ENCODE measurements around the gene COMMD7.

COMMD7 gene

DNA sequence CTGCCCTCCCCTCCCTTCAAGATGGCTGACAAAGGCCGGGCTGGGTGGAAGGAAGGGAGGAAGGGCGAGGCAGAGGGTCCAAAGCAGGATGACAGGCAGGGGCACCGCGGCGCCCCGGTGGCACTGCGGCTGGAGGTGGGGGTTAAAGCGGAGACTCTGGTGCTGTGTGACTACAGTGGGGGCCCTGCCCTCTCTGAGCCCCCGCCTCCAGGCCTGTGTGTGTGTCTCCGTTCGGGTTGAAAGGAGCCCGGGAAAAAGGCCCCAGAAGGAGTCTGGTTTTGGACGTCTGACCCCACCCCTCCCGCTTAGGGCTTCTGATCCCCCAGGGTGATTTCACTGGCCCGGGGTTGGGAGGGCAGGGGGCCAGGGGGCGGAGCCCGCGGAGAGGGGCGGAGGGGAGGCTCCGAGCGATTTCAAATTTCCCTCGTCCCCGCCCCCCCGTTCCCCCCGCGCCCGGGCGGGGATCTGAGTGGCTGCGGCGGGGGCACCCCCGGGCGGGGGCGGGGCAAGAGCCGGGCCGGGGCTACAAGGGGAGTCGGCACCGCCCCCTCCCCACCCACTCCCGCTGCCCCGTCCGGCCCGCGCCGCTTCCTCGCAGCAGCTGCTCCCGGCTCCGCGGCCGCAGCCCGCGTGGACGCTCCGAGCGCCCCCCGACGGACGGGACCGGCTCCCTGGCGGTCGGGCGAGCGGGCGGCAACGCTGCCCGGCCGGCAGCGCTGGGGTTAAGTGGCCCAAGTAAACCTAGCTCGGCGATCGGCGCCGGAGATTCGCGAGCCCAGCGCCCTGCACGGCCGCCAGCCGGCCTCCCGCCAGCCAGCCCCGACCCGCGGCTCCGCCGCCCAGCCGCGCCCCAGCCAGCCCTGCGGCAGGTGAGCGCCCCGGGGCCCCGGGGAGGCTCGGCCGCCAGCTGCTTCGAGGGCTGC is 18.8 kb upstream of the COMMD7 start, which contains the start of gene DNMT3B:
Gene DNMT3B (plus strand): TSS at position 555 of the 923 bp plus-strand sequence. CDS start 17,939 bp downstream, outside the sequence.
- TF ChIP-seq, protein P1, sequence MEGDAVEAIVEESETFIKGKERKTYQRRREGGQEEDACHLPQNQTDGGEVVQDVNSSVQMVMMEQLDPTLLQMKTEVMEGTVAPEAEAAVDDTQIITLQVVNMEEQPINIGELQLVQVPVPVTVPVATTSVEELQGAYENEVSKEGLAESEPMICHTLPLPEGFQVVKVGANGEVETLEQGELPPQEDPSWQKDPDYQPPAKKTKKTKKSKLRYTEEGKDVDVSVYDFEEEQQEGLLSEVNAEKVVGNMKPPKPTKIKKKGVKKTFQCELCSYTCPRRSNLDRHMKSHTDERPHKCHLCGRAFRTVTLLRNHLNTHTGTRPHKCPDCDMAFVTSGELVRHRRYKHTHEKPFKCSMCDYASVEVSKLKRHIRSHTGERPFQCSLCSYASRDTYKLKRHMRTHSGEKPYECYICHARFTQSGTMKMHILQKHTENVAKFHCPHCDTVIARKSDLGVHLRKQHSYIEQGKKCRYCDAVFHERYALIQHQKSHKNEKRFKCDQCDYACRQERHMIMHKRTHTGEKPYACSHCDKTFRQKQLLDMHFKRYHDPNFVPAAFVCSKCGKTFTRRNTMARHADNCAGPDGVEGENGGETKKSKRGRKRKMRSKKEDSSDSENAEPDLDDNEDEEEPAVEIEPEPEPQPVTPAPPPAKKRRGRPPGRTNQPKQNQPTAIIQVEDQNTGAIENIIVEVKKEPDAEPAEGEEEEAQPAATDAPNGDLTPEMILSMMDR (IDR thresholded peaks at IDR 0.05): no peak; the same call in 1 of the 2 replicates

DNA sequence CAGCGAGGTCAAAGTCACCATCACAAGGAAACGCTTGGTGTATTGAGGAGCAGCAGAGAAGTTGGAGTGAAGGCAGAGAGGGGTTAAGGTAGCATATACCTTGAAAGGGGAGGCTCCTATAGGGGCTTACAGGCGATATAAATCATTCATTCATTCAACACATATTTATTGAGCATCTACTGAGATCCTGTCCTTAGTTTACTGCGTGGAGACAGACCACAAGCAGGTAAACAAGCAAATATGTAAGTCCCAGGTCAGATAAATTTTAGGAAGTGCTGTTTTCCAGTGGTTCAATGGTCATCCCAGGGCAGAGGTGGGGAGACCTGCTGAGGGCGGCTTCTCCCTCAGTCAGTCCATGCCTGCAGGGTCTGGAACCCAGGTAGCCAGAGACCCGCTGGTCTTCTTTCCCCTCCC is 18.2 kb upstream of the COMMD7 start:
- TF ChIP-seq, protein P1 (IDR thresholded peaks at IDR 0.05): no peak

DNA sequence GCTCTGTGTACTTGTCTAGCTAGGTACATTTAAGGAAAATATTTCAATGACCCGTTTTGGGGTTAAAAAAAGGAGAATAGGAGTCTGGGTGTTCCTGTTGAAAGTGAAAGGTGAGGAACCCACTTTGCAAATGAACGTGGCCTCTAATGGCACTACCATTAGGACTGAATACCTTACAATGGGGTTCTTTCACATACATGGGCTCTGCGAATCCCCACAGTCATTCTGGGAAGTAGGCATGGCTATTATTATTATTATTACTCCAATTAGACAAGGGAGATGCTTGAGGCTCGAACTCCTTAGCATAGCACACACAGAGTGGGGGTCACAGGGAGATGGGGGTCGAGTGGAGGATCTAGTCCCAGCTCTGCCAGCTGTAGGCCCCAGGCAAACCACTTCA is 12.9 kb upstream of the COMMD7 start:
- TF ChIP-seq, protein P1 (IDR thresholded peaks at IDR 0.05): no peak

DNA sequence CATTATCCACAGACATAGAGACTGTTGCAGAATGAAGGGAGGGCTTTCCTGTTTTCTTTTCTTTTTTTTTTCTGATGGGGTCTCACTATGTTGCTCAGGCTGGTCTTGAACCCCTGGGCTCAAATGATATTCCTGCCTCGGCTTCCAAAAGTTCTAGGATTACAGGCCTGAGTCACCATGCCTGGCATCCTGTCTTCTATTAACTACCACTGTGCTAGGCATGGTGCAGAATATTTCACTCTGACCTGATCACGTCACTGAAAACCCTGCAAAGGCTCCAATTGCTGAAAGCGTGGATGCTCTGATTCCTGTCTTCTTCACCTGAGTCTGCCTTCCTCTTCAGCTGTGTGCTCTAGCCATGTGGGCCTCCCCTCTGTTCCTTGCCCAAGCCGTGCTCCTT is 10.5 kb upstream of the COMMD7 start:
- TF ChIP-seq, protein P1 (IDR thresholded peaks at IDR 0.05): no peak

DNA sequence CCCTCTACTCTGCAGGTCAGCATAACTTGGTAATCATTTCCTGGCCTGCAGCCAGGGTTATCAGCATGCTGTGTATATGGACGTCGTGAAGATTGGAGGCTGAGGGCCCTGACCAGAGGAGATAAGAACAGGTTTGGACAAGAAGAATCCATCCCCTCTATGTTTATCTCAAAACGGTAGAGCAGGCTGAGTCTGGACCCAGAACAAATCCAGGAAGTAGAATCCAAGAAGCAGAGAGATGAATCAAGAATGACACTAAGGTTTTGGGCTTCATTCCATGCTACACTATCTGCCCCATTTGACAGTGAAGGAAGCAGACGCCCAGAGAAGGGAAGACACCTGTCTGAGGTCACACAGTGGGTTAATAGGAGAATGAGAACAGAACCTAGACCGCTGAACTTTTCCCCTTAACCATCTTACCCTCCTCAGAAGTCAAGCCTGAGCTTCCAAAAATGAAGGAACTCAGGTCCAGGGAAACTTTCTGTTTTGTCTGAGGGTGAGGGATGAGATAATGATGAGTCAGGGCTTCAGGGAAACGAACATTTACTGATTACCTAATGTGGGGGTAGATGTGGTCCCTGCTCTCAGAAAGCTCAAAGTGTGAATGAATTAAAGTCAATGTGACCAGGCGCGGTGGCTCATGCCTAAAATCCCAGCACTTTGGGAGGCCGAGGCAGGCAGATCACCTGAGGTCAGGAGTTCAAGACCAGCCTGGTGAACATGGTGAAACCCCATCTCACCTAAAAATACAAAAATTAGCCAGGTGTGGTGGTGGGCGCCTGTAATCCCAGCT is 9.4 kb upstream of the COMMD7 start:
- TF ChIP-seq, protein P1 (IDR thresholded peaks at IDR 0.05): no peak

DNA sequence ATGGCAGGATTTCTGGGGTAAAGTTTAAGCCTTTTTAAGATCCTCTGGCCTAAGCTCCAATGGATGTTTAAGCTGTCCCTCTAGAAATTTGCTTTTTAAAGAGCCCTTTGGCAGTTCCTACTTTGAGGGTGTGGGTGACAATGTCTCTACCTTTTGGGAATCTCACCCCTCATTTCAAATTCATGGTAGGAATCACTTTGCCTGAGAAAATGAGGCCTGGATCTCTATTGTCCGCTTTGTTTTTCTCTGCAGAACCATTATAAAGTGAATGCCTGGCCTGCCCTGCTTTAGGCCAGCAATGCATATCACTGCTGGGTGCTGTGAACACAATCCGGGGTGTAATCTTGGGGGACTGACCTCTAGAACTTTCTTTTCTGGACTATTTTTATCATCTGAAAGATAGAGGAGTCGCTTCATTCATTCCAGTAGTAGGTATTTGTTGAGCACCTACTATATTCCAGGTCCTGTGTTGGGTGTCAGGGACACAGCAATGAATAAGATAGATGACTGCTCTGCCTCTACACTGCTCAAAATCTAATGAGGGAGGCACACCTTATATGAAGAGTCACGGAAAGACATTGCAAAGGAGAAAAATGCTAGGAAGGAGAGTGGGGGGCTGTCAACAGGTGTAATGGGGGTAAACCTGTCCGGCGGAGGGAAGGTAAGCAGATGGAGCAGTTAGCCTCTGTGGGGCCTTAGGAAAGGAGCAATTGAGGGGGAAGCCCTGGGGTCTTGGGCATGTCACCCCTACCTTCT is 8.6 kb upstream of the COMMD7 start:
- TF ChIP-seq, protein P1 (IDR thresholded peaks at IDR 0.05): no peak

DNA sequence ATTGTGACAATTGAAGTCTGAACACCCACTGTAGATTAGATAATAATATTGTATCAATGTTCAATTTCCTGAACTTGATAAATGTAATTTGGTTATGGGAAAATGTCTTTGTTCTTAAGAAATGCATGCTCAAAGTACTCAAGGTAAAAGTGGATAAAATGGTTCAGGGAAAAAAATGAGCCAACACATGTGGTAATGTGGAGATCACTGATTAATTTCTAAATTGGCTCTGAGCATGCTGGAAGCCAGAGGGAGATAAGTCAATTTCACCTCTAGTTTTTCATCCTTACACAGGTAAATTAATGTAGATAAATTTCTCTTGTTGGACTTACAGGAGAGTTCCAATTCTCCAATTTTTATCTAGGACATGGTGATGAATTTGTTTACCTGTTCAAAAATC is 8.0 kb upstream of the COMMD7 start:
- TF ChIP-seq, protein P1 (IDR thresholded peaks at IDR 0.05): no peak

Measured in LNCAP (cell line).